Esophagus muscularis mucosa (tissue), 4 donors: ENCODE measurements around the gene MGAT5B.

Experiments
- EP300 ChIP-seq: sonication (generic); formaldehyde crosslinking; IDR thresholded peaks from one replicate; pipeline ENCODE4 v1.6.1; 2017; ENCODE audit warnings: antibody characterized with exemption
- POLR2A ChIP-seq: fragments of 450-650 bp; IDR thresholded peaks from one replicate; pipeline ENCODE4 v1.6.1; 2017; ENCODE audit warnings: antibody characterized with exemption, moderate library complexity, mild to moderate bottlenecking, low read depth
- TF ChIP-seq, protein P1 (sequence below), 3 experiments: fragments of 200-600 bp in 2 of 3; fragments of 450-650 bp in 1 of 3; sonication (generic) in 2 of 3; IDR thresholded peaks; one replicate each; pipeline ENCODE4 v1.5.1; 2017 to 2019; ENCODE audit warnings: antibody characterized with exemption in 3 of 3, mild to moderate bottlenecking in 2 of 3, moderate library complexity in 1 of 3

DNA sequence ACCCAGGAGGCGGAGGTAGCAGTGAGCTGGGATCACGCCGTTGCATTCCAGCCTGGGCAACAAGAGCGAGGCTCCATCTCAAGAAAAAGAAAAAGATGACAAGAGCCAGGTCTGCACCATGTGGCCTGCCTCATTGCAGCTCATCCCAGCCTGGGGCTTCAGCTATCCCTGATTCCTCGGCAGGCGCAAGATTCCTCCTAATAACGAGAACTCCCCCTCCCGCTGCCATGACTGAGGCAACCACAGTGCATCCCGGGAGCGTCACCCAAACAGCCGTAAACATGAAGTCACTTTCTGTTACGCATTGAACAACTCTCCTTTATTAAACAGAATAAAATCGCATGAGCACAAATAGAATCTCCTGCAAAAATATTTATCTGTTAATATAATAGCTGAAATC lies 120.6 kb downstream of the MGAT5B start:
- TF ChIP-seq, protein P1, sequence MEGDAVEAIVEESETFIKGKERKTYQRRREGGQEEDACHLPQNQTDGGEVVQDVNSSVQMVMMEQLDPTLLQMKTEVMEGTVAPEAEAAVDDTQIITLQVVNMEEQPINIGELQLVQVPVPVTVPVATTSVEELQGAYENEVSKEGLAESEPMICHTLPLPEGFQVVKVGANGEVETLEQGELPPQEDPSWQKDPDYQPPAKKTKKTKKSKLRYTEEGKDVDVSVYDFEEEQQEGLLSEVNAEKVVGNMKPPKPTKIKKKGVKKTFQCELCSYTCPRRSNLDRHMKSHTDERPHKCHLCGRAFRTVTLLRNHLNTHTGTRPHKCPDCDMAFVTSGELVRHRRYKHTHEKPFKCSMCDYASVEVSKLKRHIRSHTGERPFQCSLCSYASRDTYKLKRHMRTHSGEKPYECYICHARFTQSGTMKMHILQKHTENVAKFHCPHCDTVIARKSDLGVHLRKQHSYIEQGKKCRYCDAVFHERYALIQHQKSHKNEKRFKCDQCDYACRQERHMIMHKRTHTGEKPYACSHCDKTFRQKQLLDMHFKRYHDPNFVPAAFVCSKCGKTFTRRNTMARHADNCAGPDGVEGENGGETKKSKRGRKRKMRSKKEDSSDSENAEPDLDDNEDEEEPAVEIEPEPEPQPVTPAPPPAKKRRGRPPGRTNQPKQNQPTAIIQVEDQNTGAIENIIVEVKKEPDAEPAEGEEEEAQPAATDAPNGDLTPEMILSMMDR (IDR thresholded peaks at IDR 0.05) = no peak
- TF ChIP-seq POLR2A = no peak
- TF ChIP-seq EP300 = no peak
